Neural progenitor cell (in vitro differentiated cells): ENCODE measurements around the gene ALDH1B1.

Source experiments
- EZH2 ChIP-seq: fragments of 200-600 bp; sonication (generic); IDR thresholded peaks from 2 replicates; pipeline ENCODE4 v1.6.1; 2017; ENCODE audit warnings: antibody characterized with exemption, mild to moderate bottlenecking, moderate library complexity
- EZH2phosphoT487 ChIP-seq: fragments of 200-600 bp; sonication (generic); IDR thresholded peaks from 2 replicates; pipeline ENCODE4 v1.6.1; 2017; ENCODE audit warnings: antibody characterized with exemption
- TF ChIP-seq, protein P1 (sequence below): fragments of 200-600 bp; sonication (generic); IDR thresholded peaks from 2 replicates; pipeline ENCODE4 v1.5.1; 2017; ENCODE audit warnings: antibody characterized with exemption, mild to moderate bottlenecking

- TF ChIP-seq EZH2phosphoT487 (no peak), EZH2 (no peak)
- TF ChIP-seq, protein P1, sequence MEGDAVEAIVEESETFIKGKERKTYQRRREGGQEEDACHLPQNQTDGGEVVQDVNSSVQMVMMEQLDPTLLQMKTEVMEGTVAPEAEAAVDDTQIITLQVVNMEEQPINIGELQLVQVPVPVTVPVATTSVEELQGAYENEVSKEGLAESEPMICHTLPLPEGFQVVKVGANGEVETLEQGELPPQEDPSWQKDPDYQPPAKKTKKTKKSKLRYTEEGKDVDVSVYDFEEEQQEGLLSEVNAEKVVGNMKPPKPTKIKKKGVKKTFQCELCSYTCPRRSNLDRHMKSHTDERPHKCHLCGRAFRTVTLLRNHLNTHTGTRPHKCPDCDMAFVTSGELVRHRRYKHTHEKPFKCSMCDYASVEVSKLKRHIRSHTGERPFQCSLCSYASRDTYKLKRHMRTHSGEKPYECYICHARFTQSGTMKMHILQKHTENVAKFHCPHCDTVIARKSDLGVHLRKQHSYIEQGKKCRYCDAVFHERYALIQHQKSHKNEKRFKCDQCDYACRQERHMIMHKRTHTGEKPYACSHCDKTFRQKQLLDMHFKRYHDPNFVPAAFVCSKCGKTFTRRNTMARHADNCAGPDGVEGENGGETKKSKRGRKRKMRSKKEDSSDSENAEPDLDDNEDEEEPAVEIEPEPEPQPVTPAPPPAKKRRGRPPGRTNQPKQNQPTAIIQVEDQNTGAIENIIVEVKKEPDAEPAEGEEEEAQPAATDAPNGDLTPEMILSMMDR = no peak
Observed at GRCh38 chr9:38388283-38389223, 3.9 kb upstream of the ALDH1B1 start.
